NT2/D1 (cell line): Measurements from ENCODE around the gene PRODH2.

ENCODE experiments used
- SUZ12 ChIP-seq: IDR thresholded peaks from 2 replicates; pipeline ENCODE4 v1.6.1; 2011; ENCODE audit not compliant: insufficient read length, insufficient read depth; ENCODE audit errors: extremely low read depth
- YY1 ChIP-seq: IDR thresholded peaks from 2 replicates; pipeline ENCODE4 v1.6.1; 2011; ENCODE audit not compliant: insufficient read length, insufficient read depth
- ZNF274 ChIP-seq: IDR thresholded peaks from 2 replicates; pipeline ENCODE4 v1.6.1; 2011; ENCODE audit warnings: mild to moderate bottlenecking, low read depth, low read length

DNA sequence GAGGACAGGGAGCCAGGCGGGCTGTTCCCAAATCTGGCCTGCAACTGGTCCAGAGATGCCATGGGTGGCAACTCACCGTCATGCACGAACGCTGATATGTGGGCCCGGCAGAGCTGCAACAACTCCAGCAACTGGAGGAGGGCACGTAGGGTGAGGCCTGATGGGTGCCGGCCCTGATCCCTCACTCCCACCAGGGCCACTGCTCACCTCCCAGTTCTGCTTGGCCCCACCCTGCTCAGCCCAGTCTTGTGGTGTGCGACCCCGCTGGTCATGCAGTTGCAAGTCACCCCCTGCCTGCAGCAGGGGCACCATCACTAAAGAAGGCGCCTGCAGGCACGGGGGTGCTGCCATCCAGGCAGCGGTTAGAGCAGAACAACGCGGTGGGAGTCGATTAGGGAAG, 20.3 kb downstream of the PRODH2 start:
- no peak for TF ChIP-seq YY1
- no peak for TF ChIP-seq SUZ12
- no peak for TF ChIP-seq ZNF274
